Neural progenitor cell (in vitro differentiated cells): ENCODE data around the gene C5AR1. TPM values are rescaled to one million over a fixed set of nuclear protein-coding genes. Genes with fewer than 3 reads are reported as not detected.

Experiments used
- DNase-seq: peaks from one replicate; pipeline ENCODE4 v3.0.0-alpha.2; 2016; ENCODE audit warnings: low spot score
- H2AFZ ChIP-seq: fragments of 200-600 bp; sonication (generic); replicated peaks from 2 replicates; pipeline ENCODE4 v1.6.1; 2016; ENCODE audit warnings: antibody characterized with exemption
- H3F3A ChIP-seq: fragments of 200-600 bp; sonication (generic); 2 replicates; pipeline ENCODE4 v1.6.1; 2016; ENCODE audit warnings: antibody characterized with exemption, low read depth
- H3K27ac ChIP-seq: fragments of 200-600 bp; sonication (generic); 2 replicates; pipeline ENCODE4 v1.5.1; 2016; ENCODE audit warnings: mild to moderate bottlenecking
- H3K27me3 ChIP-seq: fragments of 200-600 bp; sonication (generic); 2 replicates; pipeline ENCODE4 v1.6.1; 2016; ENCODE audit warnings: mild to moderate bottlenecking, moderate library complexity
- H3K36me3 ChIP-seq: fragments of 200-600 bp; sonication (generic); 2 replicates; pipeline ENCODE4 v1.5.1; 2016
- H3K4me1 ChIP-seq: fragments of 200-600 bp; sonication (generic); 2 replicates; pipeline ENCODE4 v1.6.1; 2016; ENCODE audit warnings: mixed run types
- H3K4me2 ChIP-seq: fragments of 200-600 bp; sonication (generic); 2 replicates; pipeline ENCODE4 v1.6.1; 2016
- H3K4me3 ChIP-seq: fragments of 200-600 bp; sonication (generic); 2 replicates; pipeline ENCODE4 v1.5.1; 2016
- H3K79me2 ChIP-seq: fragments of 200-600 bp; sonication (generic); 2 replicates; pipeline ENCODE4 v1.6.1; 2016; ENCODE audit warnings: low read depth
- H3K9ac ChIP-seq: fragments of 200-600 bp; sonication (generic); 2 replicates; pipeline ENCODE4 v1.6.1; 2016
- H3K9me3 ChIP-seq: fragments of 200-600 bp; sonication (generic); 2 replicates; pipeline ENCODE4 v1.5.1; 2016; ENCODE audit warnings: low read depth
- H4K20me1 ChIP-seq: fragments of 200-600 bp; sonication (generic); 2 replicates; pipeline ENCODE4 v1.6.1; 2016; ENCODE audit warnings: low read depth
- H3K27ac Mint-ChIP-seq: 3 replicates; pipeline ENCODE4 v1.8.0; 2021; ENCODE audit warnings: mixed read lengths
- H3K27me3 Mint-ChIP-seq: 2 replicates; pipeline ENCODE4 v1.8.0; 2022; ENCODE audit warnings: low read depth, mild to moderate bottlenecking, inconsistent platforms, moderate library complexity, mixed read lengths; ENCODE audit not compliant: insufficient read depth
- H3K36me3 Mint-ChIP-seq: 3 replicates; pipeline ENCODE4 v1.8.0; 2021; ENCODE audit warnings: mixed read lengths
- H3K4me1 Mint-ChIP-seq: 3 replicates; pipeline ENCODE4 v1.8.0; 2021; ENCODE audit warnings: mixed read lengths
- H3K4me3 Mint-ChIP-seq: 3 replicates; pipeline ENCODE4 v1.8.0; 2021; ENCODE audit warnings: mild to moderate bottlenecking, moderate library complexity, mixed read lengths
- H3K9me3 Mint-ChIP-seq: 3 replicates; pipeline ENCODE4 v1.8.0; 2020; ENCODE audit warnings: mixed read lengths
- CTCF ChIP-seq: fragments of 200-600 bp; sonication (generic); IDR thresholded peaks from 2 replicates; pipeline ENCODE4 v1.5.1; 2017; ENCODE audit warnings: antibody characterized with exemption, mild to moderate bottlenecking
- EZH2 ChIP-seq: fragments of 200-600 bp; sonication (generic); IDR thresholded peaks from 2 replicates; pipeline ENCODE4 v1.6.1; 2017; ENCODE audit warnings: antibody characterized with exemption, mild to moderate bottlenecking, moderate library complexity
- EZH2phosphoT487 ChIP-seq: fragments of 200-600 bp; sonication (generic); IDR thresholded peaks from 2 replicates; pipeline ENCODE4 v1.6.1; 2017; ENCODE audit warnings: antibody characterized with exemption
- total RNA-seq: library from RNA; depleted of rRNA; stranded (reverse); fragments of >200 nt; gene quantifications from 2 replicates; pipeline ENCODE4 v1.2.3, GENCODE V29; 2015; ENCODE audit warnings: low replicate concordance

The C5AR1 gene
- total RNA-seq, 1 donor from 2014 or later, result 0.06 TPM

GRCh38 chr19:47348819-47349795 is 39.4 kb downstream of the C5AR1 start, which contains the start of gene DHX34:
Gene DHX34 (plus strand): TSS chr19:47349315. CDS start chr19:47353031, 3,716 bp downstream.
- peak within 1 kb of the TSS; percentile 97 for H3K4me2 ChIP-seq
- no peak within 1 kb of the TSS for H3K27ac ChIP-seq
- peaks cover 7% of the 10 kb centered on the region for H3K27me3 ChIP-seq
- peak within 1 kb of the TSS; percentile 93 for H3K4me3 ChIP-seq
- peak within 1 kb of the TSS; percentile 84 for H3K9ac ChIP-seq
- H2AFZ ChIP-seq, result peak within 1 kb of the TSS; percentile 68
- peaks cover 5% of the 10 kb centered on the region for H4K20me1 ChIP-seq
- H3F3A ChIP-seq, result peaks cover 9% of the 10 kb centered on the region
- Mint-ChIP-seq H3K4me3 (peak within 1 kb of the TSS; percentile 90), H3K36me3 (peaks cover 8% of the 10 kb centered on the region), H3K27me3 (peaks cover 8% of the 10 kb centered on the region), H3K4me1 (peaks cover 25% of the 10 kb centered on the region), H3K9me3 (no peaks in the 10 kb centered on the region), H3K27ac (peak within 1 kb of the TSS; percentile 0)
- peaks cover 35% of the 10 kb centered on the region for H3K79me2 ChIP-seq
- no peaks in the 10 kb centered on the region for H3K36me3 ChIP-seq
- peaks cover 11% of the 10 kb centered on the region for H3K4me1 ChIP-seq
- DNase-seq, result peak; percentile 99
- H3K9me3 ChIP-seq, result no peaks in the 10 kb centered on the region
- TF ChIP-seq CTCF, result peak; percentile 97
- TF ChIP-seq EZH2, result no peak

- H3K27me3 ChIP-seq, result peaks cover 7% of the 10 kb centered on the region
- peaks cover 5% of the 10 kb centered on the region for H4K20me1 ChIP-seq
- Mint-ChIP-seq H3K4me1 (peaks cover 25% of the 10 kb centered on the region), H3K4me3 (peak overlapping the region; percentile 23), H3K9me3 (no peaks in the 10 kb centered on the region), H3K27me3 (peaks cover 8% of the 10 kb centered on the region), H3K27ac (no peak overlapping the region), H3K36me3 (peaks cover 14% of the 10 kb centered on the region)
- peak overlapping the region; percentile 97 for H3K4me2 ChIP-seq
- H3K4me1 ChIP-seq, result peaks cover 11% of the 10 kb centered on the region
- no peak overlapping the region for H3K4me3 ChIP-seq
- H3K79me2 ChIP-seq, result peaks cover 35% of the 10 kb centered on the region
- peaks cover 9% of the 10 kb centered on the region for H3F3A ChIP-seq
- H3K9ac ChIP-seq, result no peak overlapping the region
- no peaks in the 10 kb centered on the region for H3K36me3 ChIP-seq
- no peaks in the 10 kb centered on the region for H3K9me3 ChIP-seq
- TF ChIP-seq CTCF (no peak), EZH2 (no peak), EZH2phosphoT487 (no peak)
- H2AFZ ChIP-seq, result no peak overlapping the region
- DNase-seq, result no peak
- no peak overlapping the region for H3K27ac ChIP-seq
These were observed 41.0 kb downstream of the C5AR1 start for GRCh38 chr19:47350630-47351029.

GRCh38 chr19:47351548-47351947 is 41.9 kb downstream of the C5AR1 start:
- peaks cover 9% of the 10 kb centered on the region for H3F3A ChIP-seq
- TF ChIP-seq EZH2phosphoT487, result no peak
- no peak for TF ChIP-seq CTCF
- no peak for TF ChIP-seq EZH2
- peak; percentile 31 for DNase-seq
- no peak overlapping the region for H3K4me3 ChIP-seq
- no peaks in the 10 kb centered on the region for H3K9me3 Mint-ChIP-seq
- no peak overlapping the region for H3K9ac ChIP-seq
- peaks cover 21% of the 10 kb centered on the region for H3K36me3 Mint-ChIP-seq
- H3K4me1 ChIP-seq, result peaks cover 11% of the 10 kb centered on the region
- no peak overlapping the region for H3K27ac Mint-ChIP-seq
- H3K79me2 ChIP-seq, result peaks cover 35% of the 10 kb centered on the region
- H3K36me3 ChIP-seq, result no peaks in the 10 kb centered on the region
- peaks cover 25% of the 10 kb centered on the region for H3K4me1 Mint-ChIP-seq
- H3K4me2 ChIP-seq, result peak overlapping the region; percentile 46
- no peak overlapping the region for H2AFZ ChIP-seq
- H4K20me1 ChIP-seq, result peaks cover 5% of the 10 kb centered on the region
- H3K27ac ChIP-seq, result no peak overlapping the region
- peak overlapping the region; percentile 46 for H3K4me3 Mint-ChIP-seq
- H3K27me3 Mint-ChIP-seq, result peaks cover 8% of the 10 kb centered on the region
- H3K27me3 ChIP-seq, result peaks cover 7% of the 10 kb centered on the region
- no peaks in the 10 kb centered on the region for H3K9me3 ChIP-seq
